NCI-H128 (cell line): Measurements from ENCODE around the gene GOLGA6D.
"Not testable (repeated sequence)": the region's sequence is repeated elsewhere in the genome, so short reads cannot be mapped to it uniquely, and the experiment has no call there.

Source experiments
- DNase-seq: peaks from one replicate; lab custom pipeline; 2025; ENCODE audit not compliant: unreplicated experiment; lab: John Stamatoyannopoulos, UW

GOLGA6D gene, protein sequence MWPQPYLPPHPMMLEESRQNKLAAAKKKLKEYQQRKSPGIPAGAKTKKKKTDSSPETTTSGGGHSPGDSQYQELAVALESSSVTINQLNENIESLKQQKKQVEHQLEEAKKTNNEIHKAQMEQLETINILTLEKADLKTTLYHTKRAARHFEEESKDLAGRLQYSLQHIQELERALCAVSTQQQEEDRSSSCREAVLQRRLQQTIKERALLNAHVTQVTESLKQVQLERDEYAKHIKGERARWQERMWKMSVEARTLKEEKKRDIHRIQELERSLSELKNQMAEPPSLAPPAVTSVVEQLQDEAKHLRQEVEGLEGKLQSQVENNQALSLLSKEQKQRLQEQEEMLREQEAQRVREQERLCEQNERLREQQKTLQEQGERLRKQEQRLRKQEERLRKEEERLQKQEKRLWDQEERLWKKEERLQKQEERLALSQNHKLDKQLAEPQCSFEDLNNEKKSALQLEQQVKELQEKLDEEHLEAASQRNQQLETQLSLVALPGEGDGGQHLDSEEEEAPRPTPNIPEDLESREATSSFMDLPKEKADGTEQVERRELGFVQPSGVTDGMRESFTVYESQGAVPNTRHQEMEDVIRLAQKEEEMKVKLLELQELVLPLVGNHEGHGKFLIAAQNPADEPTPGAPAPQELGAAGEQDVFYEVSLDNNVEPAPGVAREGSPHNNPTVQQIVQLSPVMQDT

DNA sequence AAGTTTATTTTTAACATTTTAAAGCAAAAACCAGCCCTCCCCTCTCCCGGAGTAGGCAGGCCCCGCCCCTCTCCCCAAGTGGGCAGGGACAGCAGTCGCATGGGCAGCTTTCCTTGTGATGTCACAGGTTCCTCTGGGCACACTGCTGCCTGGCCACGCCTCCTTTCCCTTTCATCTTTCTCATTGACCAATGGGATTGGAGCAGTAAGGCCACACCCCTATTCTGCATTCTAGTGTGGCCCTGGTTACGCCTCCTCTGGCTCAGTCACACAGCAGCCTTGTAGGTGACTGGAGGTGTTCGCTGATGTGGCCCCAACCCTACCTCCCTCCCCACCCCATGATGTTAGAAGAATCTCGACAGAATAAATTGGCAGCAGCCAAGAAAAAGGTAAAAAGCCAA is at the start of gene GOLGA6D:
Gene GOLGA6D (plus strand): TSS at position 264 of the 400 bp plus-strand sequence. CDS start 41 bp downstream, at position 305.
- not testable (repeated sequence) for DNase-seq

DNA sequence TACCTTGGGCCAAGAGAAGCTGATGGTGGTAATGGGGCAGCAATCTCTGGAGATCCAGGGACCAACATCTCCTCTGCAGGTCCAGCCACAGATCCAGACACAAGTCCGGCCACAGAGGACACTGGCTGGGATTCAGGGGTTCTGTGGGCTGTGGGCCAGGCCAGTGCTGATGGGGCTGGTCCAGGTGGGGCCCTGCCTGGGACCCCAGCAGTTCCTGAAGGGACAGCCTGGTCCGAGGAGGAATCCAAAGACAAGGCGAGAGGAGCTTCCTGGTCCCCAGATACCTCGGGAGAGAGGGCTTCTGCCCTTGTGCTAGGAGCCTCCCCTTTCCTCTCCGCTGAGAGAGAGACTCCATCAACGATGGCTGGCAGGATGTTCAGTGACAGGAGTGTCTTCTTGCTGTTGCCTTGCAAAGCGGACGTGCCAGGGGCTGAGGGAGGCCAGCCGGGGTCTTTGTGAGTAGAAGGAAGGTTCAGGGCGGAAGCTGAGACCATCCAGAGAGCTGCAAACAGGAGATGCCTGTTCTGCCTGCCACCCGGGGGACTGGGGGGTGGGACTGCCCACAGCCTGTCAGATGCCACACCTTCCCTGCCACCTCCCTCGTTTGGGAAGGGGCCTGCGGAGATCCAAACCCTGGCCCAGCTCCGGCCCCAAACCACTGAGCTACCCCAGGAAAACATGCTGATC is 49.0 kb upstream of the GOLGA6D start:
- no peak for DNase-seq

DNA sequence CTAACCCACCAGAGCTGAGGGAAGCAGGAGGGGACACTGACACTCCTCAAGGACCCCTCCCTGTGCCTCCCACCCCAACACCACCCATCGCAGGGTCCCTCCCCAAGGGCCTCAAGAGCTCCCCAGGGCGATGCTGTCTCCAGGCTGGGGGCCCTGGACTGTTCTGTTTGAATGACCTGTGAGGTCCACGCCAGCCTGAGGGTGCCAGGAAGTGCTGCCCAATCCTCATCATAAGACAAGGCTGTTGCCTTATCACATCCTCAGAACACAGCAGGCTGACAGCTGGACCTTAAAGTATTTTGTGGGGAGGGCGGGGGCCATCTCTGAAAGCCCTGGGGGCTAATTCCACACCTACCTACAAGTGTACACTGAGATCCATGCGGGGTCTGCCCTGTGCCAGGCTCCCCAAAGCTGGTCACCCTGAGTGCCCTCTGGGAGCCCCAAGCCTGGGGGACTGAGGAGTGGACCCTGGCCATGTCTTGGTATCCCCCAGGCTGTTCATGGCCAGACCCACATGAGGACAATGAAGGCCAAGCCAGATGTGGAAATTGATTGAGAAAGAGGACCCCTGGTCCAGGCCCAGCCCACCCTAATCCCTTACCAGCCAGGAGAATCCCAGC is 48.3 kb upstream of the GOLGA6D start:
- DNase-seq: no peak

DNA sequence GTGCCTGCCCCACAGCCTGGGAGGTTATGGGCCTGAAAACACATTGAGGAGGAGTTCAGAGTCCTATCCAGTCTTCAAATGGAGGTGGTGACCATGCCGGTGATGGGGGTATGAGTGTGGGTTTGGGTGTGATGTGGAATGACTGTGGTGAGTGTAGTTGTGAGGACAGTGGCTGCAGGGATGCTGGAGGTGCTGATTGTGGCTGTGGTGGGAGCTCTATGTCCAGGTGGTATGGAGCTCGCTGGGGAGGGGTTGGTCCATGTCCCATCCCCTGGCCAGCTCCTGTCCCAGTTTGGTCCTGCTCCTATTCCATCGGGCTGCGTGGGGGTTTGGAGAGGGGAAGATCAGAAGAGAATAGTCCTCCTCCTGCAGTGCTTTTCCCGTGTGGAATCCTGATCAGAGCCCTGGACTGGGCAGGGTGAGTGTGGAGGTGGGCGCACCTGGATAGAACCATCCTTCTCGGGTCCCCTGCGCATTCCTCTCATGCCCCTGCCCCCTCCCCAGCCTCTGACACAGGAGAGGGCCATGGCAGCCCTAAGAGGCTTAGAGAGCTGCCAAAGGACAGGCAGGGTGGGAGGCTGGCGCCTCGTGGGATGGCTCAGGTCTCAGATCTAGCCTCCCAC is 47.5 kb upstream of the GOLGA6D start:
- DNase-seq: no peak

- no peak for DNase-seq
Measured at GRCh38 chr15:75235760-75236729, 46.6 kb upstream of the GOLGA6D start.

GRCh38 chr15:75237316-75237982 is 45.2 kb upstream of the GOLGA6D start:
- no peak for DNase-seq

DNA sequence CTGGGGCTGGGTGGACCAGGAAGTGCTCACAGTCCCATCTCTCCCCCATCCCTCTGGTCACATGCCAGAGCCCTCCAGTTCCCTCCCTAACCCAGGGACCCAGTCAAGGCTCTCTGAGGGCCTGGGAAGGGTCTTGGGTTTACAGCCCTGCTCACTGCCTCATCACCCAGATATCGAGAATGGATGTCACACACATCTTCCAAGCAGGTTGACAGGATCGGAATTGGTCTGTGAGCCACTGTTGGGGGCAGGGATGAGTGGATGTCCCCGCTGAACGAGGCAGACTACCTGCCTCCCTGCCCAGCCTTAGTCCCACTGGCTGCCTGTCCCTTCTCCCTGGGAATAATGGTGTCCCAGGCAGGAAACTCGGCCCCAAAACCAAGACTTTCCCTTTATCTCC is 44.5 kb upstream of the GOLGA6D start:
- no peak for DNase-seq

- DNase-seq: not testable (repeated sequence)
Measured at GRCh38 chr15:75245741-75246140, 36.9 kb upstream of the GOLGA6D start.

GRCh38 chr15:75248991-75249390 is 33.6 kb upstream of the GOLGA6D start:
- DNase-seq: not testable (repeated sequence)

DNA sequence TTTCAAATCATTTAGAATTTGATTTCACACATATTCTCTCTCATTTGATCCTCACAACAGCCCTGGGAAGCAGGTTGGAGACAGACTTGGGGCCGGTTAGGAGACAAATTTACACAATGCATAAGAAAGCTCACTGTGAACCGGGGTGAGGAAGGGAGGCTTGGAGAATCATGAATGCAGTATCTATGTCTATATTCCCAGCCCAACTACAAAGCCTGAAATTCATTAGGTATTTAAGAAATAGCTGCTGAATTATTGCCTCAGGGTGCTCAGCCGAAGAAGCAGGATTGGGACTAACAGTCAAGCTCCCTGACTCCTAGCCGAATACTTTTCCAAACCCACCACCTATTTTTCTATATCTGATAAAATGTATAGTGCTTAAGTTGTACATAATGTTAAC is 32.9 kb upstream of the GOLGA6D start:
- DNase-seq: no peak

- DNase-seq: not testable (repeated sequence)
Measured at GRCh38 chr15:75251343-75251742, 31.3 kb upstream of the GOLGA6D start.

GRCh38 chr15:75252285-75252684 is 30.4 kb upstream of the GOLGA6D start:
- not testable (repeated sequence) for DNase-seq

DNA sequence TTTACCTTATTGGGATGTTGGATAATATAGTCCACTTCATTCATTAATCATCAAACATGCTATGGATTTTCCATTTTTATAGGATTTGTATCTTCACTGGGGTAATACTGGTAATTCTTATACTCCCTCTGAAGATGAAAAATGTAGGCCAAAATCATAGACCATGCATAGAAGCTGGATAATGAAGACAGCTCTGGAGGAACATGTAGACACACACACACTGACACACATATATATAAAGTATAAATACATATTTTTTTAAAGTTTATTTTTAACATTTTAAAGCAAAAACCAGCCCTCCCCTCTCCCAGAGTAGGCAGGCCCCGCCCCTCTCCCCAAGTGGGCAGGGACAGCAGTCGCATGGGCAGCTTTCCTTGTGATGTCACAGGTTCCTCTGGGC is 24.6 kb upstream of the GOLGA6D start, which contains the start of gene GOLGA6C:
Gene GOLGA6C (plus strand): TSS at position 301 of the 400 bp plus-strand sequence. CDS start 265 bp downstream, outside the sequence.
- not testable (repeated sequence) for DNase-seq

DNA sequence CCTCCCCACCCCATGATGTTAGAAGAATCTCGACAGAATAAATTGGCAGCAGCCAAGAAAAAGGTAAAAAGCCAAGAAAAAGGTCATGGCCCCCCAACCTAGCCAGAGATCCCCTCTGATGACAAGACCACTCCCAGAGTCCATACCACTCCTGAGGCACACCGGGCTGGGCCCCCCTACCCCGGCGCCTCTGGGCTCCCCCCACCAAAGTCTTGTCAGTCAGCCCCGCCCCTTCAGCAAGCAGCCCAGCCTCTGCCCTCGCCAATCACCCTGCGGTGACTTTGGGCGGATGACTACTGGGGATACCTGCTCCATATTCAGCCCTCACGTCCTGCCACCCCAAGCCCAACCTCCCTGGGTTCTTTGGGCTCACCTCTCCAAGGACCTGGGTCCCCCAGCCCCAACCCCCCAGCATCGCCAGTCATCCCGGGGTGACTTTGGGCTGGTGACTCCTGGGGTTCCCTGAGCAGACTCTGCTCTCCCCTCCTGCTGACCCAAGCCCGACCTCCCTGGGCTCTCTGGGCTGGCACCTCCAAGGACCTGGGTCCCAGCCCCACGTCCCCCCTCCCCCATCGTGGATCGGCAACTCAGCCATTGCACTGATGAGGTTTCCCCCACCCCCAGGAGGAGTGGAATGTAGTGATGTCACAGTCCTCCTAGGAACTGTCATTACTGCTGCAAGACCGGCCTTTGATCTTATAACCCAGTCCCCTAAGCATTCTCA is 23.9 kb upstream of the GOLGA6D start:
- DNase-seq: not testable (repeated sequence)

DNA sequence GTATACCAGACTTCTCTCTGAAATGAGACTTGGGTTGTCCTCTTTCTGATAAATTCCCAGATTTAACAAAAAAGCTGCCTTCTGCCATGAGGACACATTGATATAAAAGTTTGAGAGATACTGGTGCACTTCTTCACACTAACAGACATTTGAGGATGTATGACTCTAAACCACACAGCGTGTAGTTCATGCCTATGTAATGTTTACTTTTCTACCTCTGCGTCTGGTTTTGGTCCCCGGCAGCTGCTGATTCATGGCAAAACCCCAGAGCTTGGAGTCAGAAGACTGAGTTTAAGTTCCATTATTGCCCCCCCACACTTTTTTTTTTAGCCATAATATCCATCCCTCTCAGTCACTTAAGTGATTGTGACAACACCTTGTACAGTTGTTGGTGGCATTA is 22.8 kb upstream of the GOLGA6D start:
- DNase-seq: not testable (repeated sequence)

- DNase-seq: not testable (repeated sequence)
Measured at GRCh38 chr15:75273751-75274359, 8.8 kb upstream of the GOLGA6D start.

- not testable (repeated sequence) for DNase-seq
Measured at GRCh38 chr15:75274509-75275107, 8.0 kb upstream of the GOLGA6D start.
